H1 (cell line): ENCODE results near the gene IFT81. TPM values are rescaled to one million over a fixed set of nuclear protein-coding genes. Genes with fewer than 3 reads are reported as not detected.

Experiments used
- CTCF ChIA-PET: fragments of 300-600 bp; sonication (Branson Sonifier 250); formaldehyde crosslinking; loops from one replicate; lab custom pipeline; 2021; ENCODE audit not compliant: partially characterized antibody; lab: Charles Lee
- POLR2A ChIA-PET: fragments of 300-600 bp; sonication (Branson Sonifier 250); formaldehyde crosslinking; loops from one replicate; lab custom pipeline; 2021; ENCODE audit warnings: inconsistent platforms; ENCODE audit not compliant: partially characterized antibody; lab: Charles Lee
- DNase-seq, 2 experiments: peaks; one replicate each; pipeline versions ENCODE4 v3.0.0 to v3.0.0-alpha.2; 2010 to 2022; ENCODE audit warnings: low spot score in 2 of 2, low read depth in 1 of 2, mixed read lengths in 1 of 2
- FAIRE-seq: peaks from 2 replicates; lab custom pipeline; 2011; peaks lifted over from hg19 to GRCh38; lab: Jason Lieb, UNC
- H2AFZ ChIP-seq: 2 replicates; pipeline ENCODE4 v1.8.1; 2012; ENCODE audit warnings: low read length, inconsistent platforms
- H2AK5ac ChIP-seq: 2 replicates; pipeline ENCODE4 v1.6.1; 2013; ENCODE audit warnings: low read depth, low read length
- H2BK120ac ChIP-seq: replicated peaks from 2 replicates; pipeline ENCODE3; 2013; ENCODE audit warnings: low read depth, low read length, inconsistent platforms
- H2BK12ac ChIP-seq: 2 replicates; pipeline ENCODE4 v1.6.1; 2013; ENCODE audit warnings: low read depth, low read length
- H2BK15ac ChIP-seq: 2 replicates; pipeline ENCODE4 v1.6.1; 2013; ENCODE audit warnings: low read length
- H2BK20ac ChIP-seq: 2 replicates; pipeline ENCODE4 v1.6.1; 2013; ENCODE audit warnings: low read length
- H2BK5ac ChIP-seq: 2 replicates; pipeline ENCODE4 v1.6.1; 2013; ENCODE audit warnings: low read depth, low read length
- H3K14ac ChIP-seq: 2 replicates; pipeline ENCODE4 v1.6.1; 2013; ENCODE audit warnings: inconsistent platforms; ENCODE audit not compliant: insufficient read length
- H3K18ac ChIP-seq: 2 replicates; pipeline ENCODE4 v1.6.1; 2013; ENCODE audit warnings: low read length; ENCODE audit errors: extremely low read depth
- H3K23ac ChIP-seq: 2 replicates; pipeline ENCODE4 v1.6.1; 2013; ENCODE audit warnings: inconsistent platforms; ENCODE audit not compliant: insufficient read length
- H3K23me2 ChIP-seq: 2 replicates; pipeline ENCODE4 v1.6.1; 2013; ENCODE audit warnings: low read depth, low read length
- H3K27ac ChIP-seq: 2 replicates; pipeline ENCODE4 v1.6.1; 2011; ENCODE audit warnings: low read depth, low read length, inconsistent platforms
- H3K27me3 ChIP-seq, 4 experiments: replicated peaks in 1 of 4; 1 replicate in 1 of 4; 2 replicates in 3 of 4; pipeline versions ENCODE4 v1.6.1 to v1.8.1; 2011 to 2013; ENCODE audit warnings: low read length in 3 of 4, mild to moderate bottlenecking in 3 of 4, inconsistent platforms in 2 of 4, mixed read lengths in 2 of 4, moderate library complexity in 1 of 4; ENCODE audit not compliant: control insufficient read depth in 3 of 4, insufficient read depth in 3 of 4; ENCODE audit errors: extremely low read depth in 1 of 4
- H3K36me3 ChIP-seq, 4 experiments: 2 replicates each; pipeline versions ENCODE4 v1.6.1 to v1.8.1; 2011 to 2013; ENCODE audit warnings: mild to moderate bottlenecking in 4 of 4, low read length in 3 of 4, moderate library complexity in 2 of 4, control low read depth in 1 of 4, inconsistent platforms in 1 of 4; ENCODE audit not compliant: insufficient read depth in 4 of 4, control insufficient read depth in 2 of 4
- H3K4ac ChIP-seq: replicated peaks from 2 replicates; pipeline ENCODE3; 2013; ENCODE audit warnings: low read length, low read depth, mixed read lengths, inconsistent platforms; ENCODE audit not compliant: insufficient read length
- H3K4me1 ChIP-seq, 4 experiments: replicated peaks in 1 of 4; 1 replicate in 1 of 4; 2 replicates in 3 of 4; pipeline versions ENCODE4 v1.6.1 to v1.8.1; 2011 to 2013; ENCODE audit warnings: low read length in 3 of 4, inconsistent platforms in 2 of 4, mixed read lengths in 1 of 4; ENCODE audit not compliant: insufficient read depth in 4 of 4, control insufficient read depth in 3 of 4
- H3K4me2 ChIP-seq, 2 experiments: 2 replicates each; pipeline versions ENCODE4 v1.6.1 to v1.8.1; 2011 to 2013; ENCODE audit warnings: low read depth in 2 of 2, low read length in 2 of 2, control low read depth in 1 of 2, inconsistent platforms in 1 of 2, mild to moderate bottlenecking in 1 of 2; ENCODE audit not compliant: insufficient read depth in 1 of 2
- H3K4me3 ChIP-seq, 4 experiments: fragments of 200-600, 300-600 bp in 1 of 4; sonication (generic), shearing (Covaris generic), sonication (Bioruptor Twin) in 1 of 4; 2 replicates each; pipeline versions ENCODE4 v1.5.1 to v1.8.1; 2011 to 2016; ENCODE audit warnings: low read length in 4 of 4, low read depth in 3 of 4, control low read depth in 2 of 4, inconsistent platforms in 2 of 4, mild to moderate bottlenecking in 2 of 4, mixed read lengths in 1 of 4, moderate library complexity in 1 of 4; ENCODE audit not compliant: insufficient read depth in 2 of 4; ENCODE audit errors: extremely low read depth in 1 of 4
- H3K56ac ChIP-seq: replicated peaks from 2 replicates; pipeline ENCODE3; 2013; ENCODE audit warnings: low read depth, mild to moderate bottlenecking, mixed read lengths, low read length, inconsistent platforms; ENCODE audit not compliant: insufficient read length
- H3K79me1 ChIP-seq: 2 replicates; pipeline ENCODE4 v1.6.1; 2013; ENCODE audit warnings: low read depth, low read length, control low read depth
- H3K79me2 ChIP-seq, 2 experiments: 2 replicates each; pipeline versions ENCODE4 v1.6.1 to v1.8.1; 2012 to 2013; ENCODE audit warnings: low read length in 2 of 2, mild to moderate bottlenecking in 2 of 2, inconsistent platforms in 1 of 2; ENCODE audit not compliant: insufficient read depth in 2 of 2, control insufficient read depth in 1 of 2
- H3K9ac ChIP-seq, 4 experiments: replicated peaks in 1 of 4; 1 replicate in 1 of 4; 2 replicates in 3 of 4; pipeline versions ENCODE4 v1.6.1 to v1.8.1; 2011 to 2013; ENCODE audit warnings: low read depth in 3 of 4, low read length in 3 of 4, control low read depth in 2 of 4, mild to moderate bottlenecking in 2 of 4, moderate library complexity in 2 of 4, inconsistent platforms in 1 of 4; ENCODE audit errors: extremely low read depth in 1 of 4
- H3K9me3 ChIP-seq, 2 experiments: 2 replicates each; pipeline versions ENCODE4 v1.6.1 to v1.8.1; 2012 to 2013; ENCODE audit warnings: mild to moderate bottlenecking in 2 of 2, moderate library complexity in 2 of 2, control low read depth in 1 of 2, inconsistent platforms in 1 of 2, low read depth in 1 of 2, low read length in 1 of 2, mixed read lengths in 1 of 2; ENCODE audit not compliant: insufficient read depth in 2 of 2
- H4K20me1 ChIP-seq, 2 experiments: replicated peaks in 1 of 2; 2 replicates each; pipeline versions ENCODE3 to v1.8.1; 2011 to 2013; ENCODE audit warnings: inconsistent platforms in 2 of 2, low read length in 2 of 2, mild to moderate bottlenecking in 1 of 2; ENCODE audit not compliant: insufficient read depth in 2 of 2, control insufficient read depth in 1 of 2
- H4K5ac ChIP-seq: 2 replicates; pipeline ENCODE4 v1.6.1; 2013; ENCODE audit warnings: low read length, low read depth, mixed read lengths, inconsistent platforms; ENCODE audit not compliant: insufficient read length
- H4K8ac ChIP-seq: 2 replicates; pipeline ENCODE4 v1.8.0; 2013; ENCODE audit warnings: mild to moderate bottlenecking, moderate library complexity, low read length, inconsistent platforms; ENCODE audit not compliant: insufficient read depth; ENCODE audit errors: extremely low read depth
- H4K91ac ChIP-seq: replicated peaks from 2 replicates; pipeline ENCODE3; 2013; ENCODE audit warnings: low read length, mixed read lengths, inconsistent platforms; ENCODE audit not compliant: insufficient read length
- ASH2L ChIP-seq: fragments of 200-600, 300-600 bp; sonication (generic); IDR thresholded peaks from one replicate; pipeline ENCODE4 v1.7.1; 2017; ENCODE audit warnings: low read length
- EGR1 ChIP-seq: IDR thresholded peaks from 2 replicates; pipeline ENCODE4 v1.6.1; 2011; ENCODE audit warnings: low read depth, low read length, borderline replicate concordance
- GABPA ChIP-seq: IDR thresholded peaks from 2 replicates; pipeline ENCODE4 v1.6.1; 2011; ENCODE audit warnings: mild to moderate bottlenecking, low read length, moderate library complexity, borderline replicate concordance; ENCODE audit not compliant: insufficient read depth
- KDM1A ChIP-seq: fragments of 200-600, 300-600 bp; sonication (generic); IDR thresholded peaks from 2 replicates; pipeline ENCODE4 v1.7.1; 2016; ENCODE audit warnings: mild to moderate bottlenecking, low read length, borderline replicate concordance
- KDM5A ChIP-seq: fragments of 200-600 bp; IDR thresholded peaks from 2 replicates; pipeline ENCODE4 v1.7.1; 2012; ENCODE audit warnings: mild to moderate bottlenecking, low read length, inconsistent platforms, mixed read lengths
- RAD21 ChIP-seq, 2 experiments: IDR thresholded peaks in 1 of 2; conservative IDR thresholded peaks in 1 of 2; 2 replicates each; pipeline ENCODE4 v1.6.1; 2011; ENCODE audit warnings: low read depth in 2 of 2, low read length in 2 of 2, improper control_type of control experiment in 1 of 2, inconsistent platforms in 1 of 2, mild to moderate bottlenecking in 1 of 2, moderate library complexity in 1 of 2
- SIRT6 ChIP-seq: IDR thresholded peaks from one replicate; pipeline ENCODE4 v1.7.1; 2012; ENCODE audit warnings: low read length, inconsistent platforms
- SRF ChIP-seq: IDR thresholded peaks from 2 replicates; pipeline ENCODE4 v1.6.1; 2011; ENCODE audit warnings: mild to moderate bottlenecking, low read depth, low read length, moderate library complexity
- ZNF274 ChIP-seq: IDR thresholded peaks from 2 replicates; pipeline ENCODE4 v1.7.0; 2012; ENCODE audit warnings: low read length, borderline replicate concordance; ENCODE audit errors: extremely low read depth
- WGBS, 2 experiments: shearing (Covaris generic) in 1 of 2; methylation state at CpG; one replicate each; pipeline versions ENCODE4 v1.1.6 to v1.1.7; 2013 to 2015; ENCODE audit warnings: low lambda C conversion rate in 2 of 2, mixed read lengths in 2 of 2, inconsistent platforms in 1 of 2, low coverage in 1 of 2, missing lambda C conversion rate in 1 of 2; ENCODE audit not compliant: insufficient replicate concordance in 2 of 2, insufficient coverage in 1 of 2, insufficient read length in 1 of 2; ENCODE audit errors: extremely low coverage in 1 of 2, missing lambda C conversion rate in 1 of 2; 5-methylcytosine and 5-hydroxymethylcytosine counted together
- polyA plus RNA-seq, 7 experiments: library from polyadenylated mRNA; depleted of rRNA in 3 of 7; stranded (reverse) in 5 of 7; unstranded in 2 of 7; fragments of >200 nt in 5 of 7; fragments of 200-250 nt in 2 of 7; gene quantifications; 1 replicate in 5 of 7; 2 replicates in 1 of 7; 4 replicates in 1 of 7; pipeline versions ENCODE4 v1.2.1 to v1.2.3, GENCODE V29; 2011 to 2013; ENCODE audit warnings: missing spikeins in 2 of 7, mixed read lengths in 2 of 7
- total RNA-seq: library from RNA; stranded (reverse); fragmentation: NEBNext Ultra II Directional; extraction: Animal tissue kit (Norgen Biotek cat#: 25700); gene quantifications from 2 replicates; pipeline ENCODE4 v1.2.1, GENCODE V29; 2021
- TF ChIP-seq, protein P1 (sequence below): IDR thresholded peaks from 2 replicates; pipeline ENCODE4 v1.6.1; 2012; ENCODE audit warnings: inconsistent platforms
- TF ChIP-seq, protein P2 (sequence below): IDR thresholded peaks from 2 replicates; pipeline ENCODE4 v1.6.1; 2012; ENCODE audit warnings: low read length, inconsistent platforms

IFT81 gene
- total and polyA plus RNA-seq, 2 of the 8 experiments (the other 6 are each of a cell fraction or from before 2014, with no cell fraction given): 4.1 to 14.5 TPM

DNA sequence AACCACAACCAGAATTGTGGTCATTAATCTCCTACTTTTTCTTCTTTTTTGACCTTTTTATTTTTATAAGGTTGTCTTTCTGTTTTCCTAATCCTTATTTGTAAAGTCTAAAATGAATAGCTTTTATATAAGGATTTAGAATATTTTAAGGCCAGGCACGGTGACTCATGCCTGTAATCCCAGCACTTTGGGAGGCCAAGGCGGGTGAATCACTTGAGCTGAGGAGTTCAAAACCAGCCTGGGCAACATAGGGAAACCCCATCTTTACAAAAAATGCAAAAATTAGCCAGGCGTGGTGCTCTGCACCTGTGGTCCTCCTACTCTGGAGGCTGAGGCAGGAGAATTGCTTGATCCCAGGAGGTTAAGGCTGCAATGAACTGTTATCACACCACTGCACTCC, 55.1 kb downstream of the IFT81 start:
- Histone ChIP-seq H4K5ac (no peak overlapping the region), H2BK12ac (no peak overlapping the region), H3K79me2 (no peaks in the 10 kb centered on the region), H3K4me3 (no peak overlapping the region), H3K4me2 (no peak overlapping the region), H3K4ac (no peak overlapping the region), H3K4me1 (no peaks in the 10 kb centered on the region), H4K91ac (no peak overlapping the region), H4K8ac (no peak overlapping the region), H3K18ac (no peak overlapping the region), H3K23me2 (no peaks in the 10 kb centered on the region), H2BK120ac (no peak overlapping the region), H3K27me3 (no peaks in the 10 kb centered on the region), H3K9me3 (no peaks in the 10 kb centered on the region), H3K27ac (no peak overlapping the region), H2AFZ (no peak overlapping the region), H3K56ac (no peak overlapping the region), H2BK15ac (no peak overlapping the region), H2BK20ac (no peak overlapping the region), H4K20me1 (peaks cover 0 to 4% of the 10 kb centered on the region in 2 experiments), H3K9ac (no peak overlapping the region), H3K14ac (no peak overlapping the region), H3K36me3 (0 out of 8 replicates have a peak, but pooled peaks cover 0 to 4% (median 0%) of the 10 kb centered on the region in 4 experiments), H2BK5ac (no peak overlapping the region), H3K79me1 (no peaks in the 10 kb centered on the region), H2AK5ac (no peak overlapping the region), H3K23ac (no peak overlapping the region)
- CTCF ChIA-PET: interaction anchor here (0.6 to 1.4 kb wide), 2 partner anchors 45 to 1247 kb away, joined by 3 to 4 read pairs; no protein-coding TSS in a partner anchor
- POLR2A ChIA-PET: no interaction called here
- DNase-seq: no peak
- no peak for FAIRE-seq
- 85% methylated on average over 3 of the region's 3 CpGs; no CpG with 5 or more reads in 1 of the 2 experiments for WGBS, 2 experiments
- TF ChIP-seq, protein P1, sequence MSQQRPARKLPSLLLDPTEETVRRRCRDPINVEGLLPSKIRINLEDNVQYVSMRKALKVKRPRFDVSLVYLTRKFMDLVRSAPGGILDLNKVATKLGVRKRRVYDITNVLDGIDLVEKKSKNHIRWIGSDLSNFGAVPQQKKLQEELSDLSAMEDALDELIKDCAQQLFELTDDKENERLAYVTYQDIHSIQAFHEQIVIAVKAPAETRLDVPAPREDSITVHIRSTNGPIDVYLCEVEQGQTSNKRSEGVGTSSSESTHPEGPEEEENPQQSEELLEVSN: no peak
- TF ChIP-seq, protein P2, sequence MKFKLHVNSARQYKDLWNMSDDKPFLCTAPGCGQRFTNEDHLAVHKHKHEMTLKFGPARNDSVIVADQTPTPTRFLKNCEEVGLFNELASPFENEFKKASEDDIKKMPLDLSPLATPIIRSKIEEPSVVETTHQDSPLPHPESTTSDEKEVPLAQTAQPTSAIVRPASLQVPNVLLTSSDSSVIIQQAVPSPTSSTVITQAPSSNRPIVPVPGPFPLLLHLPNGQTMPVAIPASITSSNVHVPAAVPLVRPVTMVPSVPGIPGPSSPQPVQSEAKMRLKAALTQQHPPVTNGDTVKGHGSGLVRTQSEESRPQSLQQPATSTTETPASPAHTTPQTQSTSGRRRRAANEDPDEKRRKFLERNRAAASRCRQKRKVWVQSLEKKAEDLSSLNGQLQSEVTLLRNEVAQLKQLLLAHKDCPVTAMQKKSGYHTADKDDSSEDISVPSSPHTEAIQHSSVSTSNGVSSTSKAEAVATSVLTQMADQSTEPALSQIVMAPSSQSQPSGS: no peak
- no peak for TF ChIP-seq RAD21 (IDR thresholded peaks at IDR 0.05 in 1 of 2, conservative IDR thresholded peaks at IDR 0.05 in 1 of 2; ENCODE audit: low read depth in 2 of 2, low read length in 2 of 2)
- TF ChIP-seq EGR1: no peak
- no peak for TF ChIP-seq SIRT6
- TF ChIP-seq KDM5A: no peak
- TF ChIP-seq ASH2L: no peak
- no peak for TF ChIP-seq GABPA
- no peak for TF ChIP-seq SRF
- no peak for TF ChIP-seq KDM1A
- no peak for TF ChIP-seq ZNF274
